Fibroblast of lung (primary cell): ENCODE data around the gene ILF2. TPM values are rescaled to one million over a fixed set of nuclear protein-coding genes. Genes with fewer than 3 reads are reported as not detected.

ENCODE experiments used
- DNase-seq, 2 donors: peaks; one replicate each; pipeline versions ENCODE4 v3.0.0 to v3.0.0-alpha.2; 2010; ENCODE audit warnings: low read depth in 2 of 2
- H2AFZ ChIP-seq: 2 replicates; pipeline ENCODE4 v1.5.1; 2012; ENCODE audit warnings: low read length, control low read depth, inconsistent platforms
- H3K27ac ChIP-seq: 2 replicates; pipeline ENCODE4 v1.5.1; 2011; ENCODE audit warnings: low read length, control low read depth; ENCODE audit not compliant: insufficient read depth
- H3K27me3 ChIP-seq: 2 replicates; pipeline ENCODE4 v1.5.1; 2011; ENCODE audit warnings: mild to moderate bottlenecking, low read length; ENCODE audit not compliant: control insufficient read depth, insufficient read depth
- H3K36me3 ChIP-seq: 2 replicates; pipeline ENCODE4 v1.5.1; 2011; ENCODE audit warnings: low read length; ENCODE audit not compliant: control insufficient read depth, insufficient read depth
- H3K4me1 ChIP-seq: 2 replicates; pipeline ENCODE4 v1.5.1; 2011; ENCODE audit warnings: low read length; ENCODE audit not compliant: control insufficient read depth, insufficient read depth; ENCODE audit errors: extremely low read depth
- H3K4me2 ChIP-seq: 2 replicates; pipeline ENCODE4 v1.5.1; 2011; ENCODE audit warnings: low read length, control low read depth; ENCODE audit not compliant: insufficient read depth; ENCODE audit errors: extremely low read depth
- H3K4me3 ChIP-seq, 4 experiments: fragments of 200-600 bp in 1 of 4; sonication (generic) in 1 of 4; replicated peaks in 1 of 4; 2 replicates each; pipeline ENCODE4 v1.5.1; 2011 to 2016; ENCODE audit warnings: low read length in 4 of 4, low read depth in 3 of 4, mild to moderate bottlenecking in 3 of 4, control low read depth in 2 of 4, inconsistent platforms in 1 of 4, mixed read lengths in 1 of 4; ENCODE audit not compliant: insufficient read depth in 1 of 4; ENCODE audit errors: control extremely low read depth in 1 of 4
- H3K79me2 ChIP-seq: 2 replicates; pipeline ENCODE4 v1.5.1; 2012; ENCODE audit warnings: mild to moderate bottlenecking, low read length, inconsistent platforms; ENCODE audit not compliant: control insufficient read depth, insufficient read depth
- H3K9ac ChIP-seq: 2 replicates; pipeline ENCODE4 v1.5.1; 2011; ENCODE audit warnings: mild to moderate bottlenecking, low read length, control low read depth; ENCODE audit not compliant: insufficient read depth
- H3K9me3 ChIP-seq: 2 replicates; pipeline ENCODE4 v1.5.1; 2012; ENCODE audit warnings: low read depth, low read length; ENCODE audit not compliant: control insufficient read depth, insufficient read depth
- H4K20me1 ChIP-seq: 2 replicates; pipeline ENCODE4 v1.5.1; 2011; ENCODE audit warnings: low read length; ENCODE audit not compliant: control insufficient read depth, insufficient read depth; ENCODE audit errors: extremely low read depth
- CTCF ChIP-seq, 2 donors: IDR thresholded peaks in 1 of 2; conservative IDR thresholded peaks in 1 of 2; 1 replicate in 1 of 2; 2 replicates in 1 of 2; pipeline ENCODE4 v1.5.1; 2011 to 2012; ENCODE audit warnings: low read length in 2 of 2, control low read depth in 1 of 2, inconsistent platforms in 1 of 2, low read depth in 1 of 2, mild to moderate bottlenecking in 1 of 2
- EZH2 ChIP-seq: IDR thresholded peaks from 2 replicates; pipeline ENCODE4 v1.5.1; 2012; ENCODE audit warnings: low read length, control low read depth, mild to moderate bottlenecking; ENCODE audit errors: missing control alignments
- polyA plus RNA-seq, 2 donors: library from polyadenylated mRNA; depleted of rRNA in 1 of 2; stranded (reverse) in 1 of 2; unstranded in 1 of 2; fragments of >200 nt; gene quantifications; 2 replicates each; pipeline ENCODE4 v1.2.1, GENCODE V29; 2011 to 2012; ENCODE audit warnings: missing spikeins in 1 of 2
- total RNA-seq: library from RNA; depleted of rRNA; stranded (reverse); fragments of >200 nt; gene quantifications from 2 replicates; pipeline ENCODE4 v1.2.1, GENCODE V29; 2014

Gene ILF2
- total and polyA plus RNA-seq, 2 donors (not counting 1 experiment from before 2014, with no cell fraction given), result 135 to 235 TPM

- H2AFZ ChIP-seq, result no peak overlapping the region
- no peaks in the 10 kb centered on the region for H3K79me2 ChIP-seq
Observed at GRCh38 chr1:153711026-153711425, 40.2 kb upstream of the ILF2 start.

GRCh38 chr1:153705484-153705883 lies 34.7 kb upstream of the ILF2 start:
- H4K20me1 ChIP-seq, result no peaks in the 10 kb centered on the region
- no peak overlapping the region for H2AFZ ChIP-seq
- H3K79me2 ChIP-seq, result no peaks in the 10 kb centered on the region
- H3K27ac ChIP-seq, result no peak overlapping the region
- no peak overlapping the region for H3K4me3 ChIP-seq
- no peaks in the 10 kb centered on the region for H3K4me1 ChIP-seq
- H3K27me3 ChIP-seq, result no peaks in the 10 kb centered on the region
- DNase-seq, result no peak
- H3K4me2 ChIP-seq, result no peak overlapping the region
- no peak overlapping the region for H3K9ac ChIP-seq
- no peaks in the 10 kb centered on the region for H3K9me3 ChIP-seq
- no peaks in the 10 kb centered on the region for H3K36me3 ChIP-seq
- TF ChIP-seq EZH2, result no peak
- no peak for TF ChIP-seq CTCF (conservative IDR thresholded peaks at IDR 0.05 in 1 of 2, IDR thresholded peaks at IDR 0.05 in 1 of 2; ENCODE audit: low read depth in 1 of 2, low read length in 2 of 2)

More at GRCh38 chr1:153711026-153711425, 40.2 kb upstream of the ILF2 start:
- Histone ChIP-seq H3K4me3 (no peak overlapping the region), H3K9ac (no peak overlapping the region), H3K27me3 (no peaks in the 10 kb centered on the region), H3K36me3 (no peaks in the 10 kb centered on the region), H4K20me1 (no peaks in the 10 kb centered on the region), H3K4me2 (no peak overlapping the region), H3K4me1 (no peaks in the 10 kb centered on the region), H3K9me3 (no peaks in the 10 kb centered on the region), H3K27ac (no peak overlapping the region)
- DNase-seq, result no peak
- TF ChIP-seq CTCF (conservative IDR thresholded peaks at IDR 0.05 in 1 of 2, IDR thresholded peaks at IDR 0.05 in 1 of 2; ENCODE audit: low read depth in 1 of 2, low read length in 2 of 2) (no peak), EZH2 (no peak)

- Histone ChIP-seq H3K9me3 (no peaks in the 10 kb centered on the region), H3K4me1 (peaks cover 8% of the 10 kb centered on the region), H2AFZ (no peak overlapping the region), H3K9ac (no peak overlapping the region), H3K4me2 (no peak overlapping the region), H3K36me3 (no peaks in the 10 kb centered on the region), H3K4me3 (no peak overlapping the region), H3K27me3 (no peaks in the 10 kb centered on the region), H4K20me1 (no peaks in the 10 kb centered on the region), H3K27ac (no peak overlapping the region), H3K79me2 (no peaks in the 10 kb centered on the region)
- DNase-seq, result no peak
- TF ChIP-seq EZH2 (no peak), CTCF (conservative IDR thresholded peaks at IDR 0.05 in 1 of 2, IDR thresholded peaks at IDR 0.05 in 1 of 2; ENCODE audit: low read depth in 1 of 2, low read length in 2 of 2) (no peak)
Observed at GRCh38 chr1:153699768-153700167, 29.0 kb upstream of the ILF2 start.
